Caki2 (cell line): ENCODE results near the gene SALL2. TPM values are rescaled to one million over a fixed set of nuclear protein-coding genes. Genes with fewer than 3 reads are reported as not detected.
"Not testable (repeated sequence)": the region's sequence is repeated elsewhere in the genome, so short reads cannot be mapped to it uniquely, and the experiment has no call there.

Source experiments
- DNase-seq: peaks from one replicate; pipeline ENCODE4 v3.0.0-alpha.2; 2015; ENCODE audit warnings: low read depth
- in situ Hi-C: cut with HindIII; loops from 2 replicates; pipeline ENCODE4 v1.10.0; 2016; ENCODE audit warnings: low sequenced_read_pairs, low pct_unique_long_range_greater_than_20kb, mixed read lengths
- total RNA-seq: library from RNA; depleted of rRNA; stranded (reverse); fragments of >200 nt; shearing (Covaris generic); gene quantifications from 2 replicates; pipeline ENCODE4 v1.2.3, GENCODE V29; 2014; ENCODE audit warnings: low replicate concordance; rRNA removed

SALL2 gene
- total RNA-seq, result 2.3 and 5.0 TPM in 2 replicates

DNA sequence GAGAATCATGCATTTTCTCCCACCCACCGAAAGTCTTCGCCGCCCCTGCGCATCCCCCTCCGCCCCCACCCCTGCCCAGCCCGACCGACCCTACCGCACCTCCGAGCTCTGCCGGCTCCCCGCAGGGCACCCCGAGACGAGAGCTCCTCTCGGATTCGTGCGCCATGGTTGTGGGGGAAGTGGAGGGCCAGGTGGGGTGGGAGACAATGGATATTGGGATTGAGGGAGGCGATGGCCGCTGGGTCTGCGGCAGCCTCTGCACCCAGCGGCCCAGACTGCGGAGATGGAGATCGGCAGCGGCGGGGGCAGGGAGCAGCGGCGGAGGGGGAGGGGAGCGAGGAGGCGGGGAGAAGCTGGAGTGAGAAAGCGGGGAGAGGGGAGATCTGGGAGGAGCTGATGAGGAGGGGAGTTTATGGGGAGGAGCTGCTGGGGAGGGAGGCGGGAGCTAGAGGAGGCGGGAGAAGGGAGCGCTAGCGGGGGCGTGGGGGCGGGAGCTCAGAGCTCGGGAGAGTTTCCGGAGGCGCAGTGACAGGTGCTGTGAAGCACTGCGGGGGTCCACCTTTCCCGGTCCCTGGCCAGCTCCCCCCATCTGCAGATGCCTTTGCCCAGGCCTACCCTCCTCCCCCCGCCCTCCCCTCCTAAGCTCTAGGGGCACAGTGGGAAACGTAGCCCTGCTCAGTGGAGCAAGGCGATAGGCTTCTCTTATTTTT, at the start of gene SALL2:
Gene SALL2, minus strand, starts transcription at position 385 of the 710 bp plus-strand sequence. Its CDS starts 219 bp downstream, at position 166.
- no peak for DNase-seq

DNA sequence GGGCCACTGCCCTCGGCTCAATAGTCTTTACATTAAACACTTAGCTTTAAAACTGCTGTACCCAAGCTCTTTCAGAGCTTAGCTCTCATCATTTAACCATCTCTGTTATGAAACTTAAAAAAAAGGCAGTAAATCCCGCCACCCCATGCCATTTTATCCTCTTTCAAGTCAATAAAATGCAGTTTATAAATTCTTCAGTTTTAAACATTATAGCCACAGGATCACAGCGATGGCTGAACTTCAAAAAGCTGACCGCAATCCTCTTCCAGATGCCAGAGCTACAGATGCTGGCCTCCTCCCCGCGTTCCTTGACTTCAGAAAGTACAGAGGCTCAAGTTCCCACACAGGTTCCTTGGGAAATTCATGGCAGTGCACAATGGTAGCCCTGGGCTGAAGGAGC, 49.5 kb upstream of the SALL2 start:
- in situ Hi-C loops, result no loop called here
- no peak for DNase-seq

More for the DNA sequence above, at the start of gene SALL2:
- in situ Hi-C loops, result no loop called here

DNA sequence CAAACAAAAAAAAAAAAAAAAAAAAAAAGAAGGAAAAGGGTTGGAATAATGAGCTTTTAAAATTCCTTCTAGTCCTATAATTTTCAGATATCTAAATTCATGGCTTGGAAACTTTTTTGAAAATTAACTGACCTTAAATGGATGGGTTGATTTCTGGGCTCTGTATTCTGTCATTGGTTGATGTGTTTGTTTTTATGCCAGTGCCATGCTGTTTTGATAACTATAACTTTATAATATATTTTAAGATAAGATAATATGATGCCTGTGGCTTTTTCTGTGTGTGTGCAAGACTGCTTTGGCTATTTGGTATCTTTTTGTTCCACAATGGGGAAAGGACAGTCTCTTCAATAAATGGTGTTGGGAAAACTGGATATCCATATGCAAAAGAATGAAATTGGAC, 46.5 kb upstream of the SALL2 start:
- in situ Hi-C loops, result no loop called here
- DNase-seq, result no peak

DNA sequence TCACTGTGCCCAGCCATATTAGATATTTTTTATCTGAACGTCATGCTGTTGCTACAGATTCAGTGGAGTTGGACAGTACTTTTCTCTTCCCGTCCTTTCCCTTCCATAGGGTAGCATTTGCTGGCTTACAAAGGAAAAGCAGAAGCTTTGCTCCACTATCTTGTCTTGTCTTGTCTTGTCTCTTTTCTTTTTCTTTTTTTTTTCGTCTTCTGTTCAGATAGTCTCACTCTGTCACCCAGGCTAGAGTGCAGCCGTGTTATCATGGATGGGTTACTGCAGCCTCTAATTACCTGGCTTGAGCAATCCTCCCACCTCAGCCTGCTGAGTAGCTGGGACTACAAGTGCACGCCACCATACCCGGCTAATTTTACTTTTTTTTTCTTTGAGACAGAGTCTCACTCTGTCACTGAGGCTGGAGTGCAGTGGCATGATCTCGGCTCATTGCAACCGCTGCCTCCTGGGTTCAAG, 32.6 kb upstream of the SALL2 start:
- in situ Hi-C loops, result no loop called here
- no peak for DNase-seq

DNA sequence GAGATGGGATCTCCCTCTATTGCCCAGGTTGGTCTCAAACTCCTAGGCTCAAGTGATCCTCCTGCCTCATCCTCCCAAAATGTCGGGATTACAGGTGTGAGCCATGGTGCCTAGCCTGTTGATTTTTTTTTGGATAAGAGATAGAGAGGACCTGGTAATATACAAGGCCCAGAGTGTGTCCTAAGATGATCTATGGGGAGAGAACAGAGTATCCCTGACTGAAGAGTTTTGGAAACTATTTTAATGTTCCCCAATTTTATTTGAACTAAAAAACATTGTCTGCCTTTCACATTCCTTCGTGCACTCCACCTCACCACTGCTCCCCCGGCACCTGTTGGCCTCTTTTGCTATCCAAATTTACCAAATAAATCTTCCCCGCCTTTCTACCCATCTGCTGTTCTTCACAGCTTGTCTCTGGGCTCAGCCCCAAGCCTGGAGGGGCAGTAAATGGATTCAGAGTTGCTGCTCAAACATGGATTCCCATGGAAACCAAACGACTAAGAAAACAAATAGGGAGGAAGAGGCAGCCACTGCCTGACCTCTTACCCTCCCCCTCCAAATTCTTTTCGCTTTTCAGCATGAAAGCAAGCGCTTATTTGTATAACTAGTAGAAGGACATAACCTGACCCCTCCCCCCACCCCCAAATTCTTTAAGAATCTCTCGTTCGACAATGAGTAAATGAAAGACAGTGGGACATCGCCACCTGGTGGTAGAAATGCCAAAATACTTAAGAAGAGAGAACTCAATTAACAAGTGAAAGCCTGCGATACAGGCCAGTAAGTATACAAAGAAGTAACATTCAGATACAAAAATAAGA, 31.1 kb upstream of the SALL2 start:
- in situ Hi-C loops, result no loop called here
- peak; percentile 77 for DNase-seq

DNA sequence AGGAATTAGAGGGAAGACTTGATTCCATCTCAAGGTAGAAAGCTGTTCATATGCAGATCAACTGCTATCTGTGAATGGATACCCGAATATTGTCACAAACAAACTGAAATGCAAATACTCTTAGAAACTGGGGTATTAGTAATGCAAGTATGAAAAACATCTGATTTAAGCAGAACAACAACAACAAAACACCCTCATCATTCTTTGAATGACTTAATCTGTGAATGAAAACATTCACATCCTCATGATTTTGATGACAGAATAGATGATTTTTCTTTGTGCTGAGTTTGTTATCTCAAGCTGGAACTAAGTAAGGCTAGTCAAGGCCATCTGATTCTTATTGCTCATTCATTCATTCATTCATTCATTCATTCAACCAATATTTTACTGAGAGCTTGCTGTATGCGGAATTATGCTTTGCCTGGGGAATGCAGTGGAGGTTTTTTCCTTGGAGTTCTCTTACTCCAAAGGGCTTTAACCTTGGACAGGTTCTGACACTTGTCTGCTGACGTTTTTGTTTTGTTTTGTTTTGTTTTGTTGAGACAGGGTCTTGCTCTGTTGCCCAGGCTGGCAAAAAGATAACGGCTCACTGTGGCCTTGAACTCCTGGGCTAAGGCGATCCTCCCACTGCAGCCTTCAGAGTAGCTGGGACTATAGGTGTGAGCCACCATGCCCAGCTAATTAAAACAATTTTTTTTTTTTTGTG, 30.4 kb upstream of the SALL2 start:
- DNase-seq, result no peak
- in situ Hi-C loops, result no loop called here

DNA sequence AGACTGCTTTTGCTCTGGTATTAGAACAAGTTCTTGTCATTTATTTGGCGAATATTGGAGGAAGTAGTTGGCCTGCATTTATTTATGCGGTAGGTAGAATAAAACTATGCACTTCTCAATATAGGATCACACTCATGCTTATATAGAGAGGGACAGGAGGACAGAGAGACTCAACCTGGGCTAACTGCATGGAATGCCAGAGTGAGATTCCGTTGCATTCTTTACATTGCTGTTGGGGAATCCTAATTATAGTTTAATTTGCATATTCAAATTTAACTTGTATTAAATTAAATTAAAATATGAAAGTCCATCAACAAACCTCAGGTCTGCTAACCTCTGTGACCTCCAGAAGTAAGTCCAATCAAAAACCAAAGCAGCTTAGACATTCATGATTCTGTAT, 27.1 kb upstream of the SALL2 start:
- in situ Hi-C loops, result no loop called here
- DNase-seq, result no peak

DNA sequence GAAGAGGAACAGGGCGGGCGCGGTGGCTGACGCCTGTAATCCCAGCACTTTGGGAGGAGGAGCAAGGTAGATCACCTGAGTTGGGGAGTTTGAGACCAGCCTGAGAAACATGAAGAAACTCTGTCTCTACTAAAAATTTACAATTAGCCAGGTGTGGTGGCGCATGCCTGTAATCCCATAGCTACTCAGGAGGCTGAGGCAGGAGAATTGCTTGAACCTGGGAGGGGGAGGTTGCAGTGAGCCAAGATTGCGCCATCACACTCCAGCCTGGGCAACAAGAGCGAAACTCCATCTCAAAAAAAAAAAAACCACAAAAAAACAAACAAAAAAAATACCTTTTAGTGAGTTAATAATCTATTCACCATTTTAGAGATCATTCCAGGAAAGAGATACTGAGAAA, 18.4 kb upstream of the SALL2 start:
- DNase-seq, result not testable (repeated sequence)

DNA sequence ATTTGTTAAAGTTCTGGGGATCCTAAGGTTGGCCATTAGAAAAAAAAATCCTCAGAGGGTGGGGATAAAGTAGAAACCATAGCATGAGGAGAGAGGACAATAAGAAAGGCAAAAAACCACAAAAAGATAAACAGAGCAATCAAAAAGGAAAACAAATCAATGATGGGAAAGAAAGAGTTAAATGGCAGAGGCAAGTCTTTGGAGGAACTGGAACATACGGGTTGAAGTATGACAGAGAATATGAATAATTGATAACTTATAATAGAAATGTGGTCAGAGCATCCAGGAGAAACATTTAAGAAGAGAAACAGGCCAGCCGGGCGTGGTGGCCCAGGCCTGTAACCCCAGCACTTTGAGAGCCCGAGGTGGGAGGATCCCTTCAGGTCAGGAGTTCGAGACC, 17.8 kb upstream of the SALL2 start:
- in situ Hi-C loops, result no loop called here
- no peak for DNase-seq

More for the DNA sequence above, 18.4 kb upstream of the SALL2 start:
- in situ Hi-C loops, result not testable (repeated sequence)

DNA sequence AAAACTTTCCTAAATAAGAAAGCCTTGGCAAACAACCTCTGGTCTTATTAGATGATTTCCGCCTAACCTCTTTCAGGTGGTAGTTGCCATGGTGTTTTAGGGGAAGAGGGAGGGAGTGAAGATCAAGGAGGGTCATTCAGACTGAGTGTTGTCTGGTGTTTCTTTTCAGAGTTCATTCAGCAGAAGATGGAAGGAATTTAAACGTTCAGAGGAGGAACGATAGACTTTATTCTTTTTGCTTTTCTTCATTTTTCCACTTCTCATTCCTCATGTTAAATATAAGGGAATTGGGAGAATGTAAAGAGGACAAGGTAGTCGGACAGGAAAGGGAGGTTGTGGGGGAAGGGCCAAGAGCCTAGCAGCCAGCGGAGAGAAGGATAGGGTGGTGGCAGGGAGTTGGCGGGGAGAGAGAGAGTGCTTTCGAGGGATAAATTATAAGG, 17.4 kb upstream of the SALL2 start:
- no peak for DNase-seq
- in situ Hi-C loops, result no loop called here

DNA sequence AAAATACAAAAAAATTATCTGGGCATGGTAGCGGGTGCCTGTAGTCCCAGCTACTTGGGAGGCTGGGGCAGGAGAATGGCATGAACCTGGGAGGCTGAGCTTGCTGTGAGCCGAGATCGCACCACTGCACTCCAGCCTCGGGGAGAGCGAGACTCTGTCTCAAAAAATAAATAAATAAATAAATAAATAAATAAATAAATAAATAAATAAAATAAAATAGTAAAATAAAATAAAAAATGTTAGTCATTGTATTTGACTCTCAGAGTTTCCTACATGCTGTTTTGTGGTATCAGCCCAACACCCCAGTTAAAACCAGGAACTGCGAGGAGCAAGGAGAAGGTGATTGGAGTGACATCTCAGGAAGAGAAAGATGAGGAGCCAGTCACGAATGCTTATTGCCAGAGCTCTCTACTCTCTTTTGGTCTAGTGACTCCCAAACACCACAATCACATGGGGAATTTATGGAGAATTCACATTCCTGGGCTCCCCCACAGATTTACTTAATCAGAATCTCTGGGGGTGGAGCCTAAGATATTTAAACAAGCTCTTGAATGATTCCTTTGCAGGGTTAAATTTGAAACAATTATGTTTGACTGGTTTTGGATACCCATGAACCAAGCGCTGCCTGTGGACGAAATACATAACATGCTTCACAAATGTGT, 15.4 kb upstream of the SALL2 start:
- in situ Hi-C loops, result no loop called here
- no peak for DNase-seq

DNA sequence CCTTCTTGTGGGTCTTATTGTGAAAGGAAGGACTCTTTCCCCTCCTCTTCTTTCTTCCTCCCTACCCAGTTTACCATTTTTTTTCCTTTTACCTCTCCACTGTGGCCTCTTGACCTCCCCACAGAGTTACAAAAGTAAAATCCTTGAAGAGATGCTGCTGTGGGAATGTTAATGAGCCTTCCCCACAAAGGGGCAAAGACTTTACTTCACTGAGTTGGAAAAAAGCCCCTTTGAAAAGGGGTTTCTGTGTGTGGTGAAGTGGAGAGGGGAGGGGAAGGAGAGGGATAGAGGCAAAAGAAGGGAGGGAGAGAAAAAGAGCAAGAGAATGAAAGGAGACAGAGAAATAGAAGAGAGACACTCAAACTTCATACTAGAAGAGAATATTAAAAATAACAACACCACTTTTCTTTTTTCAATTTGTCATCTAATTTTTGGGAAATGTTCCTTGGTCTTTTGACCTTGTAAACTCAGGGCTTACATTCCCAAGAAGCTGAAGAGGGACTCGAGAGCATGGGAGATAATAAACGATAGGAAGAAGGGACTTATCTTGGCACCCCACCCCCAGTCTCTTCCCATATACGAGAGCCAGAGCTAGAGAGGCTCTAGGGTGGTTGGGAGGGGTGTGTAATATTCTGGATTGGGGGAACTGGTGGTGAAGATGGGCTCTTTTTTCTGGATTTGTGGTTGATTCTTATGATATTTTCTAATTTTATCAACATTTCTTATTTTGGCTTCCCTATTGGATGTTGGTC, 13.2 kb upstream of the SALL2 start:
- in situ Hi-C loops, result no loop called here
- no peak for DNase-seq

DNA sequence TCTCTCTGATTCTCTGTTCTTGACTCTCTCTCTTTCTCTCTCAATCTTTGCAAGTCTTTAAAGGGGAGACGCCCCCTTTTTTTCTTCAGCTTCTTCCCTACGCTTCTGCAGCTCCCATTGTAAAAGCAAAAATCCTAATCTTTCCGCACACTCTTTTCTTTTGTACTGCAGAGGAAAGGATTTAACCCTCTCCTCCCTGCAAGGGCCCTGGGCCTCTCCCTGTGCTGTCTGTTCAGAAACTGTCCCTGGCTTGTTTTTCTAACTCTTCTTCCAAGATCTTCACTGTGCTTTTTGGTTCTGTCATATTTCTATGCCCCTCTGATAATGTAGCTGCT, 10.9 kb upstream of the SALL2 start:
- in situ Hi-C loops, result no loop called here
- DNase-seq, result no peak

DNA sequence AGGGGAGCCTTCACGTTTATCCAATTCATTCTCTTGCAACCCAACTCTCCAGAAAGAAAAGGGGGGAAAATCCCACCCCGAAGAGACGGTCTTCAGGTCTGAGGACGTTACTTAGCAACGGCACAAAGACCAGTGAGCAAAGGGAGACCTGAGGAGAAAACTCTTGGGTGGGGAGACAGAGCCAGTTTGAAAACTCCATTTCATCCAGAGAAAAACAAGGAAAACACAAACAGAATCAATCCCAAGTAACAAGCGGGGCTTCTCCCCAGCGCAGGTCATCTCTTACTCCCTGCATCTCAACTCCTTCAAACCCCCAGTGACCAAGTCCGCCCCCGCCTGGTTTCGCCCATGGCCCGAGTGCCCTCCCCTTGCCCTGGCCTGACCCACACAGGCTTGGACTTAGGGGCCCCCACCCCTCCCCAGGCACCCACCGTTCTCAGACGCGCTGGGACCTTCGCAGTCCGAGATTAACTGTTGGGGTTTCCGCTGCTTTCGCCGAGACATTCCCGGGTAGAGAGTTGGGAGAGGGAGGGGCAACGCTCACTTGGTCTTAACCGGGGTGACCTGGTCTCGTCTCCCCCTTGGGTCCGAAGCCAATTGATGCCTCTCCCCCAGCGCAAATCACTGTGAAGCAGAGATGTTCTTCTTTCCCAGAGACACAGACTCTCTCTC, 10.4 kb upstream of the SALL2 start:
- in situ Hi-C loops, result no loop called here
- DNase-seq, result no peak

DNA sequence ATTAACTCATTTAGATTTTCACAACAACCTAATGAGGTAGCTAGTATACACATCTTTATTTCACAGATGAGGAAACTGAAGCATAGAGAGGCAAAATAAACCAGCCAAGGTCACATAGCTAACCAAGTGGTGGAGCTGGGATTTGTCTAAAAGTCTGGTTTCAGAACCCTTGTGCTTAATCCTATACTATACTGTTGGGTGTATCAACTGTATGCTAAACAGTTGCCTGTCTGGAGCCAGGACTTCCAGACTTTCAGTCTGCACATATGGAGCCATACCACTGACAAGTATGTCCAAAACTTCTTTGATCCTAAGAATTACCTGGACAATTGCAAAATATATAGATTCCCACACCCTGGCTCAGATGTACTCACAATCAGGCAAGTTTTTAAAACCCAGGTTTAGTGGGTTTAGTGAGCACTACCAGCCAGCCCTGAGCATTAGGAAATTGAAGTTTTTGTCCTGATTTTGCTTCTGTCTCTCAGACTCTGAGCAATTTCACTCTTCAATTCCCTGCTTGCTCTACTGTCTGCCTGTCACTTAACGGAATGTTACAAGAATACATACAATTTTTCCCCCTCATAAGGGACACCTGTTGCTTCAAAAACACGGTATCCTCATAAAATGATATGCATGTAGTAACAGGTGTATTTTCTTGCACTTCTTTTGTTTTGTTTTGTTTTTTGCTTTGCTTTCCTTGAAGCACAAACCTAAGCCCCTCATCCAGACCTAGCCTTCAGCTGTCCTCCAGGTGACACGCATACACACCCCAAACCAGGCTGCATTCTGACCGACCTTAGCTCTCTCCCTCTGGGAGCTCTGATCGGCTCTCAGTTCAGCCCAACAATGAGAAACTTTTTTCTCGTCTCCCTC, 9.6 kb upstream of the SALL2 start:
- no peak for DNase-seq
- in situ Hi-C loops, result no loop called here

DNA sequence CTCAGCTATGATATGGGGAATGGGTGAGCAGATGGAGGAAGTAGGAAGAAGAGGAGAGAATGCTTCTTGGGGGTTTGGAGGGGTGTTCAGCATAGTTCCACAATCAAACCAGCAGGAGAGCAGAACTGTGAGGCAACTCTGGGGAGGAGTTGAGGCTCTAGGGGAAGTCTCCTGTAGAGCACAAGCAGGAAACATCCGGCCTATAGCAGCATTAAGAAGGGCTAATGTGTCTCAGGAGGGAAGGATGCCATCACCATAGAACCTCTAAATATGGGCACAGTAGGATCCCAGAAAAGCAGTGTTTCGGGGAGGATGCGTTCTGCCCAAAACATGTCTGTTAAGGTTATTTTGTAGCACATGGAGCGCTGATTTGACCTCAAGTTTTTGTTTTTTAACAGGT, 8.4 kb upstream of the SALL2 start:
- in situ Hi-C loops, result no loop called here
- no peak for DNase-seq
